ENCODE results near the gene SLIT1. TPM values are rescaled to one million over a fixed set of nuclear protein-coding genes. Genes with fewer than 3 reads are reported as not detected.

Gene SLIT1
- total and polyA plus RNA-seq, 2 of the 8 experiments (the other 6 are each of a cell fraction or from before 2014, with no cell fraction given): 0.70 to 0.88 TPM

DNA sequence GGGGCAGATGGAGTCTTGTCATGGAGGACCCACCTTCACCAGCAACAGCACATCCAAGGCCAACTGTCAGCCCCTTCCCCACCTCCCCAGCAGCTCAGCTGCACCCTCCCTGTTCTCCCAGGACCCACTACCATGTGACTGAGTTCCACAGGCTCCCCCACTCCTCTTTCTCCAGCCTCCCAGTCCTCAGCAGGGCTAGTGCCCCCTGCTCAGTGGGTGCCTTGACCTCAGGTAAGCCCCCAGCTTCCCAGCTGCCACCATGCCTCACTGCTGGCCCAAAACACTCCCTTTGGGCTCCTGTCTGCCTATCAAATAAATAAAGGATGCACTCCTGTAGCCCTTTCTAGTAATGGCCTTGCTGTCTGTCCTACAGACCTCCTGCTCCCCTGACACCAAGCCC is 174.4 kb downstream of the SLIT1 start:
- Histone ChIP-seq H2BK120ac (replicated peaks; ENCODE audit: low read depth, low read length) (no peak overlapping the region), H3K9ac (replicated peaks in 1 of 4; ENCODE audit: extremely low read depth in 1 of 4, low read depth in 3 of 4, low read length in 3 of 4) (no peak overlapping the region), H4K20me1 (replicated peaks in 1 of 2; ENCODE audit: control insufficient read depth in 1 of 2, insufficient read depth in 2 of 2, low read length in 2 of 2) (no peaks in the 10 kb centered on the region), H3K27me3 (replicated peaks in 1 of 4; ENCODE audit: control insufficient read depth in 3 of 4, extremely low read depth in 1 of 4, insufficient read depth in 3 of 4, low read length in 3 of 4) (no peaks in the 10 kb centered on the region), H3K23ac (ENCODE audit: insufficient read length) (no peak overlapping the region), H4K8ac (ENCODE audit: extremely low read depth, insufficient read depth, low read length) (no peak overlapping the region), H3K79me2 (ENCODE audit: control insufficient read depth in 1 of 2, insufficient read depth in 2 of 2, low read length in 2 of 2) (no peaks in the 10 kb centered on the region), H4K5ac (ENCODE audit: insufficient read length, low read depth, low read length) (no peak overlapping the region), H2BK20ac (ENCODE audit: low read length) (no peak overlapping the region), H3K4me3 (ENCODE audit: extremely low read depth in 1 of 4, insufficient read depth in 2 of 4, low read depth in 3 of 4, low read length in 4 of 4) (no peak overlapping the region), H3K14ac (ENCODE audit: insufficient read length) (no peak overlapping the region), H3K18ac (ENCODE audit: extremely low read depth, low read length) (no peak overlapping the region), H3K23me2 (ENCODE audit: low read depth, low read length) (peaks cover 1% of the 10 kb centered on the region; the same call in 1 of the 2 replicates), H2AFZ (ENCODE audit: low read length) (no peak overlapping the region), H3K9me3 (ENCODE audit: insufficient read depth in 2 of 2, low read depth in 1 of 2, low read length in 1 of 2) (no peaks in the 10 kb centered on the region), H2BK15ac (ENCODE audit: low read length) (no peak overlapping the region), H2BK12ac (ENCODE audit: low read depth, low read length) (no peak overlapping the region), H3K4me1 (replicated peaks in 1 of 4; ENCODE audit: control insufficient read depth in 3 of 4, insufficient read depth in 4 of 4, low read length in 3 of 4) (no peaks in the 10 kb centered on the region; a peak in 1 of 7 replicates), H4K91ac (replicated peaks; ENCODE audit: insufficient read length, low read length) (no peak overlapping the region), H3K79me1 (ENCODE audit: low read depth, low read length) (no peaks in the 10 kb centered on the region; the same call in 1 of the 2 replicates), H2AK5ac (ENCODE audit: low read depth, low read length) (no peak overlapping the region), H3K4me2 (ENCODE audit: insufficient read depth in 1 of 2, low read depth in 2 of 2, low read length in 2 of 2) (no peak overlapping the region), H3K36me3 (ENCODE audit: control insufficient read depth in 2 of 4, insufficient read depth in 4 of 4, low read length in 3 of 4) (no peaks in the 10 kb centered on the region), H2BK5ac (ENCODE audit: low read depth, low read length) (no peak overlapping the region), H3K27ac (ENCODE audit: low read depth, low read length) (no peak overlapping the region), H3K4ac (replicated peaks; ENCODE audit: insufficient read length, low read depth, low read length) (no peak overlapping the region), H3K56ac (replicated peaks; ENCODE audit: insufficient read length, low read depth, low read length) (no peak overlapping the region)
- FAIRE-seq (no peak), DNase-seq (ENCODE audit: low read depth in 1 of 2, low spot score in 2 of 2) (peak in 1 of 2 experiments; percentile 38)
- TF ChIP-seq SP4 (IDR thresholded peaks at IDR 0.05; ENCODE audit: low read length) (no peak), CREB1 (IDR thresholded peaks at IDR 0.05) (no peak), BRCA1 (IDR thresholded peaks at IDR 0.05; ENCODE audit: low read depth, low read length) (no peak), TBP (IDR thresholded peaks at IDR 0.05; ENCODE audit: low read depth, low read length) (no peak), SIN3A (conservative IDR thresholded peaks at IDR 0.05 in 1 of 2, IDR thresholded peaks at IDR 0.05 in 1 of 2; ENCODE audit: low read depth in 1 of 2, low read length in 2 of 2) (no peak), KDM5A (IDR thresholded peaks at IDR 0.05; ENCODE audit: low read length) (no peak), RNF2 (IDR thresholded peaks at IDR 0.05; ENCODE audit: borderline replicate concordance, low read depth, low read length, missing control alignments, poor library complexity, severe bottlenecking) (no peak), ZNF274 (IDR thresholded peaks at IDR 0.05; ENCODE audit: borderline replicate concordance, extremely low read depth, low read length) (no peak), EP300 (IDR thresholded peaks at IDR 0.05; ENCODE audit: borderline replicate concordance in 1 of 2, low read depth in 2 of 2, low read length in 2 of 2) (no peak)
- CTCF ChIA-PET (ENCODE audit: partially characterized antibody): interaction anchor here (1.1 to 5.3 kb wide), 7 partner anchors 8 to 27 kb away, joined by 3 to 32 read pairs (median 6); no protein-coding TSS in a partner anchor
- POLR2A ChIA-PET (ENCODE audit: partially characterized antibody): interaction anchor here (0.9 kb wide), 1 partner anchor 8 kb away, joined by 3 read pairs; no protein-coding TSS in a partner anchor

All from H1 (cell line).